NCI-H460 (cell line): ENCODE data around the gene CYP3A7. TPM values are rescaled to one million over a fixed set of nuclear protein-coding genes. Genes with fewer than 3 reads are reported as not detected.
"Not testable (repeated sequence)": the region's sequence is repeated elsewhere in the genome, so short reads cannot be mapped to it uniquely, and the experiment has no call there.

Experiments used
- DNase-seq: peaks from one replicate; pipeline ENCODE4 v3.0.0-alpha.2; 2016; ENCODE audit warnings: low read depth; ENCODE audit errors: extremely low read depth
- small RNA-seq, 2 experiments: library from RNA; depleted of rRNA; stranded (forward); fragments of <200 nt; gene quantifications; one replicate each; pipeline ENCODE3, GENCODE V24; 2014
- total RNA-seq: library from RNA; depleted of rRNA; stranded (reverse); fragments of >200 nt; shearing (Covaris generic); gene quantifications from 2 replicates; pipeline ENCODE4 v1.2.3, GENCODE V29; 2014; rRNA removed

Gene CYP3A7
- total RNA-seq, 1 experiment from 2014 or later: not detected

DNA sequence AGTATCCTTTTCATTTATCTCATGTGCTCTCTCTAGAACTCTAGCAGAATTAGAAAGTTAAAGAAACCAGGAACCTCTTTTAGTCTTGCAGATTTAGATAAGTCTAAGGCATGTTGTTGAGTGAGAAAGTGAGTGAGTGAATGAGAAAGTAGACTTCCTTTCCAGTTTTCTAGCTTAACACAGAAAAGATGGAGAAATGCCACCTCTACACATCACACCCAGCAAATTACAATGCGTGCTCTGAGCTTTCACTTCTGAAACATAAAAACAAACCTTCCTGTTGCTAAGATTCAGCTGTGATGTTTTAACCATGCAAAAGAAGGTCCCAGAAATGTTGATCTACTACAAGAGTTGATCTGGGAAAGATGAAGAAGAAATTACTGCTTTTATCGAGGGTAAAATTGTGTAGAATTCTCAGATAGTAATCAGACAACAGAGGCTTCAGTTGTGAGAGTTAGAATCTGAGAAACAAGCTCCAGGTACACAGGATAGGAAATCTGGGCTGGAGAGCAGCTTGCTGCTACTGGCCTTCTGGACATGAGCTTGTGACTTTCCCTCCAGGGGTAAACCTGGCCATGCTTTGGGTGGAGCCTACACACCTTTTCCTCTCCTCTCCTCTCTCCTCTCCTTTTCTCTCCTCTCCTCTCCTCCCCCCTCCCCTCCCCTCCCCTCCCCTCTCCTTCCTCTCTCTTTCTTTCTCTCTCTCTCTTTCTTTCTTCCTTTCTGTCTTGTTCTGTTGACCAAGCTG, 59.8 kb downstream of the CYP3A7 start:
- no peak for DNase-seq

DNA sequence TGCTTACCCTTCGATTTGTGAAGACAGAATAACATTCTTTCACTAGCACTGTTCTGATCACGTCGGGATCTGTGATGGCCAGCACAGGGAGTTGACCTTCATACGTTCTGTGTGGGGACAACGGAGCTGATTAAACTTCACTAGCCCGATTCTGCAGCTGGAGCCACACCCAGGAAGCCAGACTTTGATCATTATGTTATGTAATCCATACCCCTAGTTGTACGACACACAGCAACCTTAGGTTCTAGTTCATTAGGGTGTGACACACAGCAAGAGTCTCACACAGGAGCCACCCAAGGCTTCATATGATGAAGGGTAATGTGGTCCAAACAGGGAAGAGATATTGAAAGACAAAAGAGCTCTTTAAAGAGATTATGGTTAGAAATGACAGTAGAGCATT, 62.4 kb downstream of the CYP3A7 start:
- DNase-seq: no peak

DNA sequence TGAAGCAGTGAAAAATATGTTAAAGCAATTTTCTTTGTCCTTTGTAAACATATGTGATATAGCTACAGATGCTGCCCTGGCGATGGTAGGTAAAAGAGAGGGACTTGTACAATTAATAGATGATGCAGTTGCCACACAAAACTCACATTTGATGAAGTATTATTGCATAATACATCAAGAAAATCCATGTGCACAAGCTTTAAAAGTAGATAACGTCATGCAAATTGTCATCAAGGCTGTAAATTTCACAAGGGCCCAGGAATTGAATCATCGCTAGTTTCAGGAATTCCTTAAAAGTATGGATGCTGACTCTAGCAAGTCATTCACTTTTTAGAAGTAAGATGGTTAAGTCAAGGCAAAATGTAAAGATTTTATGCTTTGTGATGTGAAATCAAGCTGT, 65.2 kb downstream of the CYP3A7 start:
- no peak for DNase-seq

DNA sequence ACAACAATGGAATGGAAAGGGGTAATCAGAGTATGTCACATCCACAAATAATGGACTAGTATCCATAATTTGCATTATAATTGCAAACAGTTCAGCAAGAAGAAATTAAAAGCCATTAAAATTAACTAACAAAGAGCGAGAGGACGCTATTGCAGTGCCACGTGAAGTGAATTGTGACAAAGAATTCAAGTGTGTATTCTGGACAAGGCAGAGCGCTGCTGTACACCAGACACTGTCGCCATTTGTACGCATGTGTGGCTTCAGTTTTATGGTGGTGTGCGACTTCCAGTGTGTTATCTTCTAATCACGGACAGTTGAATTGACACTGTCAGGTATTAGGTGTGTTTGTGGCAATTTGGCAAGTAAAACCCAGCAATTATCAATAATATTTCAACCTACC, 66.5 kb downstream of the CYP3A7 start:
- DNase-seq: no peak

DNA sequence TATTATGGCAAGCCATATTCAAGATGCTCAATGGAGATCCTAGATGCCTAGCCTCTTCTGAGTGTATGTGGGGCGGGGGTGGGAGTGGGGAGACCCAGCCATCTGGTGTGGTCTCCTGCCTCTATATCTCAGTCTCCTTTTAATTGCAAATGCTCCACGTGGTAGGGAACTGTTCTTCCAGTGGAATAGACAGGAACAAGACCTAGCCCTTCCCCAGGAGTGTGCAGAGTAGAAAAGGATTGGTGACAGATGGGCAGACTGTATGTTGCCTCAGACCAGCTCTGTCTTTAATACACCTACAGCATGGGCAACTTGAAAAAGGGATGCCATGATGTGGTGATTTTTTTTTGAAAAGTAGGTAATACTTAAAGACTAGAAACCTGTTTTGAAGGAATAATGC, 67.8 kb downstream of the CYP3A7 start:
- DNase-seq: no peak

DNA sequence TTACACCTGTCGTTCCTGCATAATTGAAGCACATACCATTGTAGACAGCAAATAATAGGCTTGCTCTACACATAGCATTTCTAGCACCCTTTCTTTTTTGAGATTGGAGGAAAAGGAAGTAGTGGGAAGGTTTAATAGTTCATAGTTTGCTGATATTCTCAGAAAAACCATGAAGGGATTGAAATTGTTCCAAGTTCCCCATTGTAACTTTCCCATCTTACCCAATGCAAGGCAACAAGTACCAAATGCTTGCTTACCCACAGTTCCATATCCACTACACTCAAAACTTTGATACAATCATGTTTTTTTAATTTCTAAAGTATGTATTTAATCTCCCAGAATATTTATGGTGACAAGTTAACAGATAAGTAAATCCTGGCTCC, 69.0 kb downstream of the CYP3A7 start:
- no peak for DNase-seq

DNA sequence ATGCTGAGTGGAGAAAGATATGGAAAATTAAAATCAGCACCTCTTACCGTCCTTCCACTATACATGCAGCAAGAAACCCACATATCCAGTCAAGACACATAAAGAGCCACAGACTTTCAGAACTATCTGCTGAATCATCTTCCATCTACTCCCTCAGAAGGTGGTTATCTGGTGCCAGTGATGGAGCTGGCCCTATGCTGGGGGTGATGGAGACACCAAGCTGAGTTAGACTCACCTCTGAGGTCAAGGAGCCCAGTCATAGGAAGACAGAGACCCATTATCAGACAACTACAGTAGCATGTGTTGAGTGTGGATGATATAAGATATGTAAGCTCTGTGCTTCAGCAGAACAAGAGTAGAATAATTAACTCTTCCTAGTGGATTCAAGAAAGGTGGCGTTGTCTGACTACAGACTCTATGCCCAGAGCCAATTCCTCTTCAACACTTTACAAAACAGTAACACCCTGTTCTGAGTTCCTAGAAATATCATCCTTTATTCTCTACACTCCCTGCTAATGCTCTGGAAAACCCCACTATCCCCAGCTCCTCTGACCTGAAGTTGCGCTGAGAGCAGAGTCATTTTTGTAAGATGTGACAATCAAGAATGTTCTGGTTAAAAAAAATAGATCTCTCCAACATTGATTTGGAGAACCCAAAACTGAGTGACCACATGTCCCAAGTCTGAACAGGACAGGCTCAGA, 69.5 kb downstream of the CYP3A7 start:
- DNase-seq: no peak

DNA sequence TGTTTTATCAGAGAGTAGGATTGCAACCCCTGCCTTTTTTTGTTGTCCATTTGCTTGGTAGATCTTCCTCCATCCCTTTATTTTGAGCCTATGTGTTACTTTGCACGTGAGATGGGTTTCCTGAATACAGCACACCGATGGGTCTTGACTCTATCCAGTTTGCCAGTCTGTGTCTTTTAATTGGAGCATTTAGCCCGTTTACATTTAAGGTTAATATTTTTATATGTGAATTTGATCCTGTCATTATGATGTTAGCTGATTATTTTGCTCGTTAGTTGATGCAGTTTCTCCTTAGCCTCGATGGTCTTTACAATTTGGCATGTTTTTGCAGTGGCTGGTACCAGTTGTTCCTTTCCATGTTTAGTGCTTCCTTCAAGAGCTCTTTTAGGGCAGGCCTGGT, 77.1 kb downstream of the CYP3A7 start:
- not testable (repeated sequence) for DNase-seq

Small RNA genes within 50 kb of the gene (small RNA-seq; reads per million reads assigned to genes)
- gene CYP3A51P (0 reads per million in 2 experiments), gene CYP3A7-CYP3A51P (0 reads per million in 2 experiments)

Other genes starting within 250 kb of the CYP3A7 start
- 17.6 and 18.0 TPM in 2 replicates for gene ZNF394, start 234.9 kb downstream of the CYP3A7 start, total RNA-seq
- 12.0 and 12.7 TPM in 2 replicates for gene ZKSCAN5, start 230.5 kb downstream of the CYP3A7 start, total RNA-seq
- 12.1 and 14.0 TPM in 2 replicates for gene FAM200A, start 183.1 kb downstream of the CYP3A7 start, total RNA-seq
- 68.4 and 83.1 TPM in 2 replicates for gene ZNF655, start 176.6 kb downstream of the CYP3A7 start, total RNA-seq
- 0.87 and 1.1 TPM in 2 replicates for gene TMEM225B, start 136.9 kb downstream of the CYP3A7 start, total RNA-seq
- gene ZSCAN25, start 118.2 kb downstream of the CYP3A7 start, total RNA-seq: 9.4 and 12.5 TPM in 2 replicates
- gene CYP3A5, start 55.2 kb downstream of the CYP3A7 start, total RNA-seq: 0.17 and 0.74 TPM in 2 replicates
- gene CYP3A4, start 49.0 kb upstream of the CYP3A7 start, total RNA-seq: not detected in 2 replicates
- 0.05 TPM in 1 of 2 replicates, not detected in the other for gene CYP3A43, start 92.8 kb upstream of the CYP3A7 start, total RNA-seq
- gene OR2AE1, start 141.8 kb upstream of the CYP3A7 start, total RNA-seq: 0.10 TPM in 1 of 2 replicates, not detected in the other
- 31.3 and 39.0 TPM in 2 replicates for gene TRIM4, start 184.3 kb upstream of the CYP3A7 start, total RNA-seq
- gene GJC3, start 194.4 kb upstream of the CYP3A7 start, total RNA-seq: not detected in 2 replicates
- gene AZGP1, start 240.8 kb upstream of the CYP3A7 start, total RNA-seq: not detected in 2 replicates